Fibroblast of the aortic adventitia (primary cell): Measurements from ENCODE around the gene CNGA1. TPM values are rescaled to one million over a fixed set of nuclear protein-coding genes. Genes with fewer than 3 reads are reported as not detected.

Experiments used
- DNase-seq: peaks from one replicate; pipeline ENCODE4 v3.0.0-alpha.2; 2010; ENCODE audit warnings: low read depth
- H3K4me3 ChIP-seq: 2 replicates; pipeline ENCODE4 v1.5.1; 2011; ENCODE audit warnings: low read depth, mild to moderate bottlenecking, control low read depth, low read length, moderate library complexity
- total RNA-seq: library from RNA; depleted of rRNA; stranded (reverse); fragments of >200 nt; gene quantifications from 2 replicates; pipeline ENCODE4 v1.2.3, GENCODE V29; 2012; ENCODE audit warnings: low replicate concordance
- TF ChIP-seq, protein P1 (sequence below): IDR thresholded peaks from 2 replicates; pipeline ENCODE4 v1.5.1; 2011; ENCODE audit warnings: mild to moderate bottlenecking, low read length, control low read depth, inconsistent platforms; ENCODE audit not compliant: insufficient read depth

Gene CNGA1
- total RNA-seq, 1 donor: 0.18 TPM

DNA sequence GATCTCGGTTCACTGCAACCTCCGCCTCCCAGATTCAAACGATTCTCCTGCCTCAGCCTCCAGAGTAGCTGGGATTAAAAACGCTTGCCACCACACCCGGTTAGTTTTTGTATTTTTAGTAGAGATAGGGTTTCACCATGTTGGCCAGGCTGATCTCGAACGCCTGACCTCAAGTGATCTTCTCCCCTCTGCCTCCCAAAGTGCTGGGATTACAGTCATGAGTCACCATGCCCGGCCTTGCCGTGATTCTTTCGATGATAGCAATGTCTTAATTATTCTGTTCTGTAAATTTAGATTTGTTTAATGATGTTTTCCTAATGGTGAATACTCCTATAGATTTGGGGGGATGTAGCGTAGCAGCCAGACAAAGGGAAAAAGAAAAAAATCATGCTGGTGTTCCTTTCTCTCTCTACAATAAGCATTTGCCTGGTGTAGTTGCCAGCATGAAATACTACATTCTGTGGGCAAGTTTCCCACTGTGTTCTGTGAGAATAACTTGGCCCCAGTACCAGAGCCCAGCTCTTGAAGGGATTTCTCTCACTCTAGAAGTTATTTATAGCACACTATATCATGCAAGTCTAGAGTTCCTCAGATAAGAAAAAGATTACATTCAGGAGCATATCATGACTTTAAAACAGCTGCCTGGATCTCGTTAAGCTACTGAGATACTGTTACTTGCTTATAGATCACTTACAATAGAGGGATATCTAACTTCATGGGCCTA is 15.5 kb upstream of the CNGA1 start:
- no peak overlapping the region for H3K4me3 ChIP-seq
- DNase-seq: peak; percentile 97
- TF ChIP-seq, protein P1, sequence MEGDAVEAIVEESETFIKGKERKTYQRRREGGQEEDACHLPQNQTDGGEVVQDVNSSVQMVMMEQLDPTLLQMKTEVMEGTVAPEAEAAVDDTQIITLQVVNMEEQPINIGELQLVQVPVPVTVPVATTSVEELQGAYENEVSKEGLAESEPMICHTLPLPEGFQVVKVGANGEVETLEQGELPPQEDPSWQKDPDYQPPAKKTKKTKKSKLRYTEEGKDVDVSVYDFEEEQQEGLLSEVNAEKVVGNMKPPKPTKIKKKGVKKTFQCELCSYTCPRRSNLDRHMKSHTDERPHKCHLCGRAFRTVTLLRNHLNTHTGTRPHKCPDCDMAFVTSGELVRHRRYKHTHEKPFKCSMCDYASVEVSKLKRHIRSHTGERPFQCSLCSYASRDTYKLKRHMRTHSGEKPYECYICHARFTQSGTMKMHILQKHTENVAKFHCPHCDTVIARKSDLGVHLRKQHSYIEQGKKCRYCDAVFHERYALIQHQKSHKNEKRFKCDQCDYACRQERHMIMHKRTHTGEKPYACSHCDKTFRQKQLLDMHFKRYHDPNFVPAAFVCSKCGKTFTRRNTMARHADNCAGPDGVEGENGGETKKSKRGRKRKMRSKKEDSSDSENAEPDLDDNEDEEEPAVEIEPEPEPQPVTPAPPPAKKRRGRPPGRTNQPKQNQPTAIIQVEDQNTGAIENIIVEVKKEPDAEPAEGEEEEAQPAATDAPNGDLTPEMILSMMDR: no peak

- no peak overlapping the region for H3K4me3 ChIP-seq
- DNase-seq: no peak
- TF ChIP-seq, protein P1: no peak
Measured at GRCh38 chr4:48030470-48030869, 14.0 kb upstream of the CNGA1 start.

- TF ChIP-seq, protein P1: no peak
- no peak overlapping the region for H3K4me3 ChIP-seq
- no peak for DNase-seq
Measured at GRCh38 chr4:48028696-48029095, 12.2 kb upstream of the CNGA1 start.

DNA sequence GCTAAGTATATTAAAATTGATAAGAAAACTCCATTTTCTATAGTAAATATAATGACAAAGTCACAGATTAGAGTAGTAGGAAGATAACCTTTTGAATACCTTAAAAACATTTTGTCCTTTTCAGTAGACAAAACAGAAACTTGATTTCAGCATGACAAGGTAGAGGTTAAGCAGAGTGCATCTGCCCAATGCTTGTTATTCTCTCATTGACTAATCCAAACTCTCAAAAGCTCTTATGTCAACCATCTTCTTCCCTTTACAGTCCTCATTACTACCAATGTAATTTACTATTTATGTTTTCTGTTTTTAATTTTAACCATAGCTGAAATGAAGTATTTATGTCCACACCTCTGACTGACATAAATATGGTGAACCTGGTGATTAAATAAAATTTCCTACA is 11.2 kb upstream of the CNGA1 start:
- TF ChIP-seq, protein P1: no peak
- no peak for DNase-seq
- H3K4me3 ChIP-seq: no peak overlapping the region

DNA sequence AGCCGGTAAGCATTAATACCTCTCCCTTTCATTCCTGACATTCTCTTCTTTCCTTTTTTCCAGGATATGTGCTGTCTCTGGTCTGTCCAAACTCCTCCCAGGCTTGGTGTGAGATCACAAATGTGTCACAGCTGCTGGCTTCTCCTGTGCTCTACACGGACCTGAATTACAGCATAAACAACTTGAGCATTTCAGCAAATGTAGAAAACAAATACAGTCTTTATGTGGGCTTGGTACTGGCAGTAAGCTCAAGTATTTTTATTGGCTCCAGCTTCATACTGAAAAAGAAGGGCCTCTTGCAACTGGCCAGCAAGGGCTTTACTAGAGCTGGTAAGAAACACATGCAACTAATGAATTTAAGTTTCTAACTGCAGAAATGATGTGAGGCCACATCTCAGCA is 8.5 kb upstream of the CNGA1 start:
- H3K4me3 ChIP-seq: no peak overlapping the region
- TF ChIP-seq, protein P1: no peak
- DNase-seq: peak; percentile 58

- TF ChIP-seq, protein P1: no peak
- H3K4me3 ChIP-seq: no peak overlapping the region
- DNase-seq: no peak
Measured at GRCh38 chr4:48024522-48024921, 8.0 kb upstream of the CNGA1 start.
